HG02610 (cell line): Measurements from ENCODE around the gene POLR2F.

Source experiments
- ATAC-seq: cut with Tn5 transposase; IDR thresholded peaks from one replicate; pipeline ENCODE4 v1.9.1; 2021; ENCODE audit warnings: mild to moderate bottlenecking, moderate library complexity; ENCODE audit not compliant: unreplicated experiment

The POLR2F gene

DNA sequence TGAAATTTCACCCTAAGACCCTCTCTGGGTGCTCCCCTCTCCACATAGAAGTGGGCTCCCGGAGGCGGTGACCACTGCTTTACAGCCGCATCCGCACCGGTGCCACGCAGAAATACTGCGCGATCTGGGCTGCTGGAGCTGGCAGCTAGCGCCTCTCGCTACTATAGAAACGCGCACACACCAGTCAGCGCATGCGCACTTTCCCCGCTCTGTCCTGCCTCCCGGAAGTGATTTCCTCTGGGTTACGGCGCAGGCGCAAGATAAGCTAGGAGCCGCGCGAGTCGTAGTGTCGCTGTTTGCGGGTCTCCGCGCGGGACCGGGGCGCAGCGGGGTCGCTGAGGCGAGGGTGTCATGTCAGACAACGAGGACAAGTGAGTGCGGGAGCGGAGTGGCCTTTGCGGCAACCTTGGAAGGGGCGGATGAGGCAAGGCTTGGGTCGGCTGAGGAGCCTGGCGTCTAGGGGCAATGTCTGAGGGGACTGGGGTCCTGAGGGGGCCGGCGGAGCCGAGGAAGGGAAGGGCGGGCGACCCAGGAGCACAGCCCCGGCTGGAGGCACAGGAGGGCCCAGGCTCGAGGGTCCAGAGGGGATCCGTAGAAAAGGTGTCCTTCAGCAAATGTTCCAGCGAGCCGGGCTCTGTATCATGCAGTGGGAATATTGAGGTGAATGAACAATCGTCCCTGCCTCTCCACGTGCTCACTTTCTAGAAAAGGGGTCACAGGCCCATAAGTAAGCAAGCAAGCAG lies at the start of gene POLR2F, which contains the start of gene C22orf23:
Gene POLR2F (plus strand): TSS at position 263 of the 743 bp plus-strand sequence. CDS start 89 bp downstream, at position 352.
Gene C22orf23 (minus strand): TSS at position 165 of the 743 bp plus-strand sequence. CDS start 452 bp downstream, outside the sequence.
- ATAC-seq, result peak; percentile 79

- no peak for ATAC-seq
Measured at GRCh38 chr22:37904572-37905533, 48.6 kb upstream of the POLR2F start.

DNA sequence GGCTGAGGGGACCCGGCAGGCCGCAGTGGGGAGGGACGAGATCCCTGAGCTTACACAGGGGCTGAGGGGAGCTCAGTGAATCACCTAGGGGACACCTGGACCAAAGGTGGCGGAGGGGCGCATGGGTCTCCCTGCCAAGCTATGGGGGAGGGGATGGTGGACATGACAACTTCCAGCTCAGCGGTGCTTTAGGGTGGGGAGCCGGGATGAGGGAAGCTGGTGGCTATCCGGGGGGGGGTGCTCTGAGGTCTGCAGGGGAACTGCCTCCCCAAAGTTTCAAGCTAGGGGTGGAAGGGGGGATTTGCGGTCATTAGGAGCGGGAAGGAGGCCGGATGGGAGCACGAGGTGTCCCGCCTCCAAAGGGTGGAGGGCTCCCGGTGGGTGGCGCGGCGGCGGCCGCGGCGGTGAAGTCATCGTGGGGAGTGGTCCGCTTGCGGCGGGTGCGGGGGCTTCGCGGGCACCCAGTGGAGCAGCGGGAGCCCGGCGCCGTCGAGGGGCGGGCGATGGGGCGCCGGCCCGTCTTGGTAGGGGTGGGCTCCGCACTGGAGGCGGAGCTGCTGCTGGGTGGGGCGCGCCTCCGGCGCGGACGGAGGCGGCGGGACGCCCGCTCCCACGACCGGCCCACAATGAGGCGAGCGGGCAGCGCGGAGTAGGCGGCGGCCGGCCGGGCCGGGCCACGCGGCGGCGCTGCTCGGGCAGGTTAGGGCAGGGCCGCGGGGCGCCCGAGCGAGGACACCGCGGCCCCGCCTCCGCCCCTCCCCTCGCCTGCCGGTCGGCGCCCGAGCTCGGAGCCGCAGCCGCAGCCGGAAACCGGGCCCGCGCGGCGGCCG lies 47.8 kb upstream of the POLR2F start, which contains the start of gene MICALL1:
Gene MICALL1 (plus strand): TSS at position 764 of the 830 bp plus-strand sequence. CDS start 126 bp downstream, outside the sequence.
- peak; percentile 68 for ATAC-seq

DNA sequence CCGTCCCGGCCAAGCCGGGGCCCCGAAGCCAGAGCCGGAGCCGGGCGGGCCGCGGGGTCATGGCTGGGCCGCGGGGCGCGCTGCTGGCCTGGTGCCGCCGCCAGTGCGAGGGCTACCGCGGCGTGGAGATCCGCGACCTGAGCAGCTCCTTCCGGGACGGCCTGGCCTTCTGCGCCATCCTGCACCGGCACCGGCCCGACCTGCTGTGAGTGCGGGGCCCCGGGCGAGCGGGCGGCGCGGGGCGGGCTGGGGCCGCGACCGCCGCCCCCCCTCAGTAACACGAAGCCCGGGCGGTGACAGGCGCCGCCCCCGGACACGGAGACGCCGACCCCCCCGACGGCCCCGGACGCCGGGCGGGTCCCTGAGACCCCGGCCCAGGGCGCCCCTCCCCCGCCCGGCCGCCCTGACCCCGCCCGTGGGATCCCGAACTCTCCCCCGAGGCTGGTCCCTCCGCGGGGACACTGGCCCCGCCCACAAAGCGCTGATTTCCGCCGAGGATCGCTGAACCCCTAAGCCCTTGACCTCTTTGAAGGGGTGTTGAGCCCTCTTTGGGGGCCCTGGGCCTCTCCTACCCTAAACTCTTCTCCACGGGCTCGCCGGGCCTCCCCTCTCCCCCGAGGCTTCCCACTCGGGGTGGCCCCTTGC lies 47.0 kb upstream of the POLR2F start:
- peak; percentile 27 for ATAC-seq

GRCh38 chr22:37907036-37907954 lies 46.2 kb upstream of the POLR2F start:
- no peak for ATAC-seq

GRCh38 chr22:37909766-37910165 lies 43.7 kb upstream of the POLR2F start:
- no peak for ATAC-seq

DNA sequence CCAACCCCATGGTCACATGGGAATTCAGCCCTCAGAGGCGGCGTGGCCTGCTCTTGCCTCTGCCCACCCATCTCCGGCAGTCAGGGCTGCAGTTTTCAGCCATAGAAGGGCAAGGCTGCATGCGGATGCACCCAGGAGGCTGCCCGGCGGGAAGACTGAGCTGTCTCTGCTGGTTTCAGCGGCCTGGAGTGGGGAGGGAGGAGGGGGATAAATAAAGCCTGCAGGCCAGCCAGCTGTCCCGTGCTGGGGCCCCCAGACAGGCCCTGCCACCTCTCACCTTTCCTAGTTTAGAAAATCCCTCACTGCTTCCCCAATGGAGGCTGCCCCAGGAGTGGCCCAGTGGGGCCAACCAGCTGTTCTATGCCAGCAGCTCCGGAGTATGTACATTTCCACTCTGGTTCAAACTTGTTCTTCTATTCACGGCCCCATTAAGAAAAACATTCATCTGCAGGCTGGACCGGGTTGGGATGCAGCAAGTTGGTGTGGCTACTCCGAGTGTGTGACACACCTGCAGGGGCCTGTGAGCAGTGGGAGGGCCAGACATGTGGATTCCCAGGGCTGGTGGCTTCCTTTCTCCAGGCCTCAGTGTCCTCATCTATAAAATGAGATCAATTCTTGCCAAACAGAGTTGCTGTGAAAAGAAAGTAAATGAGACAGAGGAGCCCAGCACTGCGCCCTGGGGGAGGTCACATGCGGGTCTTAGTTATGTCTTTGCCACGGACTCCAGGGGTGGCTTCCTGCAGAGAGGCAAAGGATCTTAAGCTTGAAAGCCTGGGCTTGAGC lies 42.4 kb upstream of the POLR2F start:
- no peak for ATAC-seq

DNA sequence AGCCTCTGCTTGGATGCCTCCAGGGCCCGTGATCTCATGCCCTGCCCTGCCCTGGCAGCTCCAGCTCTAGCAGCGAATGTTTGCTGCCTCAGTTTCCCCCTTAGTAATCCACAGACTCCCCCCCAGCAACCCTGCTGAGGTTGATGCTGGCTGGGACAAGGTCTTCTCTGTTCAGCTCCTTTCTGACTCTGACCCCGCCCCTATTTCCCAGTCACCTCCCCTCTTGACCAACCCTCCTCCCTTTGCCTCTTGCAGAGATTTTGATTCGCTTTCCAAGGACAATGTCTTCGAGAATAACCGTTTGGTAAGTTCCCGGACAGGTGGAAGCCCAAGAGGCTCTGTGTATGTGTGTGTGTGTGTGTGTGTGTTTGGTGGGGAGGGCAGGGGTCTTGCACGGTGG lies 41.8 kb upstream of the POLR2F start:
- no peak for ATAC-seq

DNA sequence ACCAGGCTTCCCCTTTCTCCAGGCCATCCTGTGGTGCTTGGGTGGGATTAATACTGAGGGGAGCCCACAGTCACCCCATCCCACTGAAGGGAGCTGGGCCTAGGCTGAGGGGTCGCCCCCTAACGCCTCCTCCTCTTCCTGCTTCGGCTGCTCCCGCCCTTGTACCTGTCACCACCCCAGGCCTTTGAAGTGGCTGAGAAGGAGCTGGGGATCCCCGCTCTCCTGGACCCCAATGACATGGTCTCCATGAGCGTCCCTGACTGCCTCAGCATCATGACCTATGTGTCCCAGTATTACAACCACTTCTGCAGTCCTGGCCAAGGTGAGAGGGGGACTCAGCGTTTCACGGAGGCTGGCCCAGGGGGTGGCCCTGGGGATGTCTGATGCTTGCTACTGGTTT lies 41.3 kb upstream of the POLR2F start:
- no peak for ATAC-seq

DNA sequence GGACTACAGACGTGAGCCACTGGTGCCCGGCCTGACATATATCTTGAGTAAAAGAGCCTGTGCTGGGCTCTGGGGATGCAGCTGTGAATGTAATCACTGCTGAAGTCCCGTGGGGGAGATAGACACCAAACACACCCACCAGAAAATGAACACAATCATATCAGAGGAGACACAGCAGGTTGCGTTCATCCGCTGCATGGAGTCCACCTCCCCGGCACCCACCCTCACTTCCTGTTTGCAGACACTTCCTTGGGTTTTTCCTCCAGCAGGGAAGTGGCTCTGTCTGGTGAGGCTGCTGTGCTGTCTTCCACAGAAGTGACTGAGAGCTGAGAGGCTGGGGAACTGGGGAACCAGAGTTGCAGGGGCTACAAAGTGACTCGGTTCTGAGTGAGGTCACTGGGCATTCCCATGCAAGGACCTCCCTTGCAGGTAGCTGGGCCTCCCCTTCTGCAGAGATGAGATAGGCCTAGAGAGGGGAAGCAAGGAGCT lies 40.2 kb upstream of the POLR2F start:
- no peak for ATAC-seq

- ATAC-seq, result no peak
Measured at GRCh38 chr22:37916311-37916710, 37.2 kb upstream of the POLR2F start.

DNA sequence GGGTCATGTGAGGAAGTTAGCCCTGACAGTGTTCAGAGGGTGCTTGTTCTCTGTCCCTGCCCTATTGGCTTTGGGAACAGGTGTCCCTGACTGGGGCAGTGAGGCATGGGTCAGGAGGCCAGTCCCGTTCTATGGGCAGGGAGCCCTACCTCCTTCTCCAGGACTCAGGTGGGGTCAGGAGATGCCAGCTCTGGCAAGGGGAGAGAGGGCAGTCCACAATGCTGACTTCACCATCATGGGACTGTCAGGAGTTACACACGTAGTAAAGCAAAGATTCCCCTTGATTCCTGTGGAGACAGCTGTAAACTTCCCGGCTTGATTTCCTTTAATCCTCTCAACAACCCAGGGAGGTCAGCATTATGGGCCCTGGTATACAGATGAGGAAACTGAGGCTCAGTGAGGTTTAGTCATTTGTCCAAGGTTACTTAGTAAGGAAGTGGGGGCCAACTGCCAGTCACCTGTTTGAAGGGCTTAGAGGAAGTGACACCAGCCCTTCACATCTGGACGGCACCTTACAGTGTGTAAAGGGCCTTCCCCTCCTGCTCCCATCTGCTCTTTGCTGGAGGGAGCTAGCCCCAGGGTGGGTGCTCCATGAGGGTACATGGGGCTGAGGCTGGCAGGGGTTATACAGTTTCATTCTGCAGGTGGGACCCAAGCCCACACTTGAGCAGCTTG lies 35.5 kb upstream of the POLR2F start:
- no peak for ATAC-seq

DNA sequence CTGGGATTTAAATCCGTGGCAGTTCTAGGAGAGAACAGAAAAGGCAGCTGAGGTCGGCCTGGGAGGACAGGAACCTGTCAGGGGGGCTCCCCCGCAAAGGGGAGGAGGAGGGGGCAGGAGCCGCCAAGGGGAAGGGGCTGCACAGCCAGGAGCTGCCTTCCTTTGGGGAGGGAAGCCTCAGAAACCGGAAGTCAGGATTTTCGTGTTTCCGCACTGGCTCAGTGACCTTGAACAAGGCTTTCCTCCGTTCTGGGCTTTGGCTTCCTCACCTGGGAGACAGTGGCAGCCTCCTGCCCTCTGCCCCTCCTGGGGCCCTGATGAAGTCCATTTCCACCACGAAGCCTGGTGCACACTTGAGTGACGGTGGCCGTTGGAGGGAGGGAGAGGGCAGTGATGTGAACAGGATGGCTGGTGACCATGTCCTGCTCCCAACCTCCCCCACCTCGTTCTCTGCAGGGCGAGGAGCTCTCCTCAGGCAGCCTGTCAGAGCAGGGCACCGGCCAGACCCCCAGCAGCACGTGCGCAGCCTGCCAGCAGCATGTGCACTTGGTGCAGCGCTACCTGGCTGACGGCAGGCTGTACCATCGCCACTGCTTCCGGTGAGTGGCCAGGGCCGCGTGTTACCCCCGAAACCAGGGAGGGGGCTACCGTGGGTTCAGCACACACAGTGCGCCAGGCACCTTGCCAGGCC lies 34.8 kb upstream of the POLR2F start:
- no peak for ATAC-seq

GRCh38 chr22:37920126-37920525 lies 33.4 kb upstream of the POLR2F start:
- ATAC-seq, result no peak

- ATAC-seq, result no peak
Measured at GRCh38 chr22:37922191-37922590, 31.3 kb upstream of the POLR2F start.

DNA sequence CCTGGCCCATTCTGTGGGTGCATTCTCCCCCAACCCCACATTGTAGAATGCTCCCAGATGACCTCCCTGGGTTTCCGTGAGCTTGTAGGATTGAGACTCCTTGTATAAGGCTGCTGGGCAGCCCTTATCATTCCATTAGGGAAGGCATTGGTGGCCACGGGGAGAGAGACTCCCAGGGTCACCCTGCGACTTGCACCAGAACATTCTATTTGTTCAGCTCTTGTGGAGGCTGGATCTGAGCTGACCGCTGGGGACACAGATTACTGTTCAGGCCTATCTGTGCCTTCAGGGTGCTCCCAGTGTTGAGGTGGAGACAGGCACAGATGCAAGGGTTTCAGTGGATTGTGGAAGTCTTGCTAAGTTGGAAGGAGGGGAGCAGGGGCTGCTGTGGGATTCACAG lies 29.6 kb upstream of the POLR2F start:
- no peak for ATAC-seq
